HCEC 1CT (cell line): Measurements from ENCODE around the gene SLX4IP.

Experiments
- DNase-seq: peaks from one replicate; pipeline ENCODE4 v3.0.0-alpha.2; 2017

Gene SLX4IP

GRCh38 chr20:10670501-10671220 lies 235.6 kb downstream of the SLX4IP start:
- no peak for DNase-seq

DNA sequence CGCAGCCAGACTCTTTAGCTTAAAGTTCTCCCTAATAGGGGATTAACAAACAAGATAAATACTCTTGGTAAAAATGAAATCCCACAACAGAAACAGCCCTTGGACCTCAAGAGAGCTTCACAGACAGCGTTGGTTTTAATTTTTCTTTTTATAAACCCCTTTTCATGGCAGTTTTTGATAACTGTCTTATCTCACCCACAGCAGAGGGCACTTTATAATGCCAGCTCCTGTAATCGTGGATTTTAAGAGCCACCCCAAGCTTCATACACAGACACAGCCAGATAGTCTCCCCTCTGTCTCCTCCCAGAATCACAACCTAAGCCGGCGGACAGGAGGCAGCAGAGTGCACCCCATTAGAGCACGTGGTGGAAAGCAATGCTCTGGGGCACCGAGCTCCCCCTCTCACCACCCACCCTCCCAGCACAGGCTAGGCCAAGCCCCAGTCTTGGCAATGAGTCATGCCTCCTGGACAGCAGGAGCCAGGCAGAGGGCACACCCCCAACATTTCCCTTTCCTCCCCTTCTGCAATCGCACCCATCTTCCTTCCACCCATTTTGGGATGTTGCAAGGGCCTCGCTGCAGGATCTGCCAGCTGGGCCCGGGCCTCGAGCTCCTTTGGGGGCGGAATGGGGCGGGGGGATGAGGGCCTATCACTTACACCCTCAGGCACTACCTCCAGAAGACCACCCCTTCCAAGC lies 236.3 kb downstream of the SLX4IP start:
- DNase-seq, result peak; percentile 99

- peak; percentile 62 for DNase-seq
These were observed 237.0 kb downstream of the SLX4IP start for GRCh38 chr20:10671919-10672623.

DNA sequence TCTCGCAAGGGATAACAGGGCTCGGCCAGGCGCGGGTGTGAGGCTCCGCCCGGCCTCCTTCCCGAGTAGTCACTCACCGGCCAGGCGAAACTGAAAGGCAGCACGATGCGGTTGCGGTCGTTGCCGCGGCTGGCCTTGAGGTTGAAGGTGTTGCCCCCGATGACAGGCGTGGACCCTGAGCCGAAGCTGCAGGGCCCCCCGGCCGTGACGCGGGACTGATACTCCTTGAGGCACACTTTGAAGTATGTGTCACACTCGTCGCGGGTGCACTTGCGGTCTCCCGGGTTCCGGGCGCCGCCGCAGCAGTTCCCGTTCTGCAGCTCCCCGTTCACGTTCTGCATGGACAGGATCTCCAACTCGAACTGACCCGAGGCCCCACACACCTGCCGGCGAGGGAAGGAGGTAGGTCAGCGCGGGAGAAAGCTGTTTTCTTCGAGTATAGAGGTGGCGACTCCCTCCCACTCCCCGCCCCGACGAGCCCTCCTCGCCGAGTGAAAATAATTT lies 237.6 kb downstream of the SLX4IP start:
- peak; percentile 64 for DNase-seq

DNA sequence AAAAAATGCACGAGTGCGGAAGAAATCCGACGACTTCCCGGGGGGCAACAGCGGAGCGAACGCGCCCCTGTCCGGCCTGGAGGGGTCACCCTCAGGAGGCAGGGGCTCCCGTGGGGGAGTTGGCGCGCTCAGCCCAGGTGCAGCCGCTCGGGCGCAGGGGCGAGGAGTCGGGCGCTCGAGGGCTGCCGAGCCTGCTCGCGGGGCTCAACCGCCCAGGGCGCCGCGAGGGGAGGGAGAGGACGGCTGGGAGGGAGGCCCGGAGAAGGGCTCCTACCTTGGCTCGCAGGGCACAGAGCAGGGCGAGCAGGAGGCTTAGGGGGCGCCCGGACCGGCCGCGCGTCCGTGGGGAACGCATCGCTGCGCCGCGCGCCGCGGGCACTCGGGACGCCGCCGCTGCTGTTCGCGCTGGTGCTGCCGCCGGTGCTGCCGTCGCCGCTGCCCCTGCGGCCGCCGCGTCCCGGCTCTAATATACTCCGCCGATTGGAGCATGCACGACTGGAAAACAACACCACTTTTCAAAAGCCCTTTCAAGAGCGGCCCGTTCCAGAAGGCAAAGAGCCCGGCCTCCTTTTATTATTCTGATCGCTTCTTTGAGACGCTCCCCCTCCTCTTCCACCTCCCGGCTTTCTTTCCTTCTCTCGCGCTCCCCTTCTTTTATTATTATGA lies 238.2 kb downstream of the SLX4IP start:
- peak; percentile 32 for DNase-seq

DNA sequence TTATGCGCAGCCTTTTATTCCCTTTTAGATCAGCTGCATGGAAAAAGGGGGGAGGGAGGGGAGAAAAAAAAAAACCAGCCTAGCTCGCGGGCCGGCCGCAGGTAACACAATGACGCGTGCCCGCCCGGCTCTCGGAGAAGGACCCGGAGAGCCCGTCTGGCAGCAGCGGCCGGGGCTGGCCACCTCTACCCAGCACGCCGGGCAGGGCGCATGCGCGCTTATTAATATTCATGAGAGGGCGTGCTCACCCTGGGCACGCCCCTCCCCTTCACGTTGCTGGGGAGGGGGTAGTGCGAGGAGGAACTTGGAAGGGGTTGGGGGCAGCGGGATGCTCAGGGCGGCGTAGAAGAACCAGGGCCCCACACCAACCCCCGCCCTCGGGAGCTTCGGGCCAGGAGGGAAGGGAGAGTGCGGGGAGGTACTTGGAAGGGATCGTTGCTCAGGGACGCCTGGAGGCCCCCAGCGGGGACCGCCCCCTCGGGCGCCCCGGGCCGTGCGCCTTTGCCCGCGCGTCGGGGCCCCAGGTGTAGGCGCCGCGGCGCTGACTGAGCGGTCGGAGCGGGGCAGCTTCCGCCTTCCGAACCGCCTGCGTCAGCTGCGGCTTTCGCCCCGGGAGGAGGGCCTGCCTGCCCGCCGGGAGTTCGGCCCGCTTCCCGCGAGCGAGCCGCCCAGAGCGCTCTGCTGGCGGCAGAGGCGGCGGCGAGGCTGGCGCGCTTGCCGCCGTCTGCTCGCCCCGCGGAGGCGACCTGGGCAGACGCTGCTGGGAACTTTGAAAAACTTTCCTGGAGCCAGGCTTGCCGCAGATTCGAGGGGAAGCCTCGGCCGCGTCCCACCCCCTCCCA lies 239.0 kb downstream of the SLX4IP start, which contains the start of gene JAG1:
Gene JAG1 (minus strand): TSS at position 158 of the 842 bp plus-strand sequence. CDS start 469 bp downstream, outside the sequence.
- peak; percentile 87 for DNase-seq

DNA sequence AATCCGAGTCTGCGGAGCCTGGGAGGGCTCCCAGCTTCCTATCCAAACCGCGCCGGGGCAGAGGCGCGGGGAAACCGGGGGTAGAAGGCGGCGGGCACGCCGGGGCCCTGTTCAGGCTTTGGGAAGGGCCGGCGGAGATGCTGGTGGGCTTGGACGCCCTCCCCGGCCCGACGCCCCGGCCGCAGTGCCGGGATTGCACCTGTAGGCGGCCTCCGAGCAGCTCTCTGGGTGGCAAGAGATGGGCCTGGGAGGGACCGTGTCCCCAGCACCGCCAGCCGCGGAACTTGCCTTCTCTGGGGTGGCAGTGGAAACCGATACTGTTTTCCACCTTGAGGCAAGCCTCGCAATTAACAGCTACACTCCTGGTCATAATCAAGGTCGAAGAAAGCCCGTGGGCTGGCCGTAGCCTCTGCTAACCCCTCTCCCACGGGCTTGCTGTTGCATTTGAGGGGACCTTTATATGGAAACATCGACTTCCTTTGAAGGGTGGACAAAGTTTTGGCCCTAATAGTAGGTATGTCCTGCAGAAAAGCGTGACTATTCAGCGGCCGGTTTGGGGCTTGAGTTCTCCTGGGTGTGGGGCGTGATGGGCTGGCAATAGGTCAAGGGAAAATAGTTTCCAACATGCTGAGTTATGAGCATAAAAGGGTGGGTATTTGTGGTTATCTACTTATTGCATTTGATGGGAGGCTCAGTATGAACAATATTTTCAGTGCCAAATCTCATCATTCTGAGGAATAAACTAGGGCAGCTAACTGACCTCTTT lies 239.8 kb downstream of the SLX4IP start:
- peak; percentile 56 for DNase-seq

- no peak for DNase-seq
These were observed 240.3 kb downstream of the SLX4IP start for GRCh38 chr20:10675450-10675848.

- no peak for DNase-seq
These were observed 241.4 kb downstream of the SLX4IP start for GRCh38 chr20:10676518-10676917.
